Measurements from ENCODE around the gene TBC1D24.

The TBC1D24 gene

GRCh38 chr16:2513405-2514332 lies 38.7 kb downstream of the TBC1D24 start, which contains the start of gene ATP6V0C (continued):
- TF ChIP-seq, protein P1, sequence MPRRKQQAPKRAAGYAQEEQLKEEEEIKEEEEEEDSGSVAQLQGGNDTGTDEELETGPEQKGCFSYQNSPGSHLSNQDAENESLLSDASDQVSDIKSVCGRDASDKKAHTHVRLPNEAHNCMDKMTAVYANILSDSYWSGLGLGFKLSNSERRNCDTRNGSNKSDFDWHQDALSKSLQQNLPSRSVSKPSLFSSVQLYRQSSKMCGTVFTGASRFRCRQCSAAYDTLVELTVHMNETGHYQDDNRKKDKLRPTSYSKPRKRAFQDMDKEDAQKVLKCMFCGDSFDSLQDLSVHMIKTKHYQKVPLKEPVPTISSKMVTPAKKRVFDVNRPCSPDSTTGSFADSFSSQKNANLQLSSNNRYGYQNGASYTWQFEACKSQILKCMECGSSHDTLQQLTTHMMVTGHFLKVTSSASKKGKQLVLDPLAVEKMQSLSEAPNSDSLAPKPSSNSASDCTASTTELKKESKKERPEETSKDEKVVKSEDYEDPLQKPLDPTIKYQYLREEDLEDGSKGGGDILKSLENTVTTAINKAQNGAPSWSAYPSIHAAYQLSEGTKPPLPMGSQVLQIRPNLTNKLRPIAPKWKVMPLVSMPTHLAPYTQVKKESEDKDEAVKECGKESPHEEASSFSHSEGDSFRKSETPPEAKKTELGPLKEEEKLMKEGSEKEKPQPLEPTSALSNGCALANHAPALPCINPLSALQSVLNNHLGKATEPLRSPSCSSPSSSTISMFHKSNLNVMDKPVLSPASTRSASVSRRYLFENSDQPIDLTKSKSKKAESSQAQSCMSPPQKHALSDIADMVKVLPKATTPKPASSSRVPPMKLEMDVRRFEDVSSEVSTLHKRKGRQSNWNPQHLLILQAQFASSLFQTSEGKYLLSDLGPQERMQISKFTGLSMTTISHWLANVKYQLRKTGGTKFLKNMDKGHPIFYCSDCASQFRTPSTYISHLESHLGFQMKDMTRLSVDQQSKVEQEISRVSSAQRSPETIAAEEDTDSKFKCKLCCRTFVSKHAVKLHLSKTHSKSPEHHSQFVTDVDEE (CRISPR knock-in tag; IDR thresholded peaks at IDR 0.05) = no peak

GRCh38 chr16:2514333-2515179 lies 39.6 kb downstream of the TBC1D24 start:
- no peak for ATAC-seq
- TF ChIP-seq OSR1 (CRISPR knock-in tag; IDR thresholded peaks at IDR 0.05) = no peak
- TF ChIP-seq, protein P1 (CRISPR knock-in tag; IDR thresholded peaks at IDR 0.05) = no peak
- TF ChIP-seq BACH2 (CRISPR knock-in tag; IDR thresholded peaks at IDR 0.05; ENCODE audit: borderline replicate concordance) = no peak
- TF ChIP-seq TOX (CRISPR knock-in tag; IDR thresholded peaks at IDR 0.05; ENCODE audit: borderline replicate concordance) = no peak
- no peak for TF ChIP-seq SNAI2 (CRISPR knock-in tag; IDR thresholded peaks at IDR 0.05)
- no peak for TF ChIP-seq ISL1 (CRISPR knock-in tag; IDR thresholded peaks at IDR 0.05)
- TF ChIP-seq ARNTL (CRISPR knock-in tag; IDR thresholded peaks at IDR 0.05; ENCODE audit: borderline replicate concordance, low read depth) = no peak
- TF ChIP-seq, protein P2, sequence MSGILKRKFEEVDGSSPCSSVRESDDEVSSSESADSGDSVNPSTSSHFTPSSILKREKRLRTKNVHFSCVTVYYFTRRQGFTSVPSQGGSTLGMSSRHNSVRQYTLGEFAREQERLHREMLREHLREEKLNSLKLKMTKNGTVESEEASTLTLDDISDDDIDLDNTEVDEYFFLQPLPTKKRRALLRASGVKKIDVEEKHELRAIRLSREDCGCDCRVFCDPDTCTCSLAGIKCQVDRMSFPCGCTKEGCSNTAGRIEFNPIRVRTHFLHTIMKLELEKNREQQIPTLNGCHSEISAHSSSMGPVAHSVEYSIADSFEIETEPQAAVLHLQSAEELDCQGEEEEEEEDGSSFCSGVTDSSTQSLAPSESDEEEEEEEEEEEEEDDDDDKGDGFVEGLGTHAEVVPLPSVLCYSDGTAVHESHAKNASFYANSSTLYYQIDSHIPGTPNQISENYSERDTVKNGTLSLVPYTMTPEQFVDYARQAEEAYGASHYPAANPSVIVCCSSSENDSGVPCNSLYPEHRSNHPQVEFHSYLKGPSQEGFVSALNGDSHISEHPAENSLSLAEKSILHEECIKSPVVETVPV (CRISPR knock-in tag; IDR thresholded peaks at IDR 0.05) = no peak

DNA sequence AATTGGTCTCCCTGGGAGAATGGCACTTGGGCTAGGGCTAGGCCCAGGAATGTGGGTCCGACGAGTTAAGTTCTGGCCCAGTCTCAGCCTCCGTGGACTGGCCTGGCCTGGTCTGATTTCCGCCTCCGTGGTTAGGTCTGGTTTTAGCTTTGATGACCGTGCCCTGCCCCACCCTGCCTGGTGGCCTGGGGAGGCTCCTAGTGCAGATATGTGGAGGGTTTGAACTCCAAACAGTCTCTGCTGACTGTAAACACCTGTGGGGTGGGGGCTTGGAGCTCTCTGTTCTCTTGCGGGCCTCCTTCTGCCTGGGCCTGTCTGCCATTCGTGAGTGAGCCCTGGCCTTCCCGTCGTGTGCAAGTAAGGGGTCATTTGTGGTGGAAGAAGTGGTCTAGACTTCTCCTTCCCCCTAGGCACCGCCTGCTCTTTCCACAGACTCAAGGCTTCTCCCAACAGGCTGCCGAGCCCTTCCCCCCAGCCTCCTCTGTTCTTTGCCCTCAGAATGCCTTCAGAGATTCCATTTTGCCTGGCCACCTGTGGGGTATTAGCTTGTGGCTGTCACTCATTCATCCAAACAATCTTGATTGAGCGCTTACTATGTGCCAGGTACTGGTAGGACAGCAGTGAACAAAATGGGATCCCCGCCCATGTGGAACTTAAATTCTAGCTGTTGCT lies 40.4 kb downstream of the TBC1D24 start:
- ATAC-seq = no peak
- TF ChIP-seq ARNTL (CRISPR knock-in tag; IDR thresholded peaks at IDR 0.05; ENCODE audit: borderline replicate concordance, low read depth) = no peak
- no peak for TF ChIP-seq OSR1 (CRISPR knock-in tag; IDR thresholded peaks at IDR 0.05)
- no peak for TF ChIP-seq ZNF8 (CRISPR knock-in tag; IDR thresholded peaks at IDR 0.05)
- TF ChIP-seq, protein P1 (CRISPR knock-in tag; IDR thresholded peaks at IDR 0.05) = no peak
- TF ChIP-seq, protein P3, sequence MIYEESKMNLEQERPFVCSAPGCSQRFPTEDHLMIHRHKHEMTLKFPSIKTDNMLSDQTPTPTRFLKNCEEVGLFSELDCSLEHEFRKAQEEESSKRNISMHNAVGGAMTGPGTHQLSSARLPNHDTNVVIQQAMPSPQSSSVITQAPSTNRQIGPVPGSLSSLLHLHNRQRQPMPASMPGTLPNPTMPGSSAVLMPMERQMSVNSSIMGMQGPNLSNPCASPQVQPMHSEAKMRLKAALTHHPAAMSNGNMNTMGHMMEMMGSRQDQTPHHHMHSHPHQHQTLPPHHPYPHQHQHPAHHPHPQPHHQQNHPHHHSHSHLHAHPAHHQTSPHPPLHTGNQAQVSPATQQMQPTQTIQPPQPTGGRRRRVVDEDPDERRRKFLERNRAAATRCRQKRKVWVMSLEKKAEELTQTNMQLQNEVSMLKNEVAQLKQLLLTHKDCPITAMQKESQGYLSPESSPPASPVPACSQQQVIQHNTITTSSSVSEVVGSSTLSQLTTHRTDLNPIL (CRISPR knock-in tag; IDR thresholded peaks at IDR 0.05; ENCODE audit: low read depth) = no peak
- no peak for TF ChIP-seq ESRRG (CRISPR knock-in tag; IDR thresholded peaks at IDR 0.05)
- no peak for TF ChIP-seq ZNF565 (CRISPR knock-in tag; conservative IDR thresholded peaks at IDR 0.05; ENCODE audit: low read depth)
- no peak for TF ChIP-seq GLIS3 (CRISPR knock-in tag; IDR thresholded peaks at IDR 0.05)
- TF ChIP-seq ZNF70 (CRISPR knock-in tag; IDR thresholded peaks at IDR 0.05) = no peak
- TF ChIP-seq, protein P4, sequence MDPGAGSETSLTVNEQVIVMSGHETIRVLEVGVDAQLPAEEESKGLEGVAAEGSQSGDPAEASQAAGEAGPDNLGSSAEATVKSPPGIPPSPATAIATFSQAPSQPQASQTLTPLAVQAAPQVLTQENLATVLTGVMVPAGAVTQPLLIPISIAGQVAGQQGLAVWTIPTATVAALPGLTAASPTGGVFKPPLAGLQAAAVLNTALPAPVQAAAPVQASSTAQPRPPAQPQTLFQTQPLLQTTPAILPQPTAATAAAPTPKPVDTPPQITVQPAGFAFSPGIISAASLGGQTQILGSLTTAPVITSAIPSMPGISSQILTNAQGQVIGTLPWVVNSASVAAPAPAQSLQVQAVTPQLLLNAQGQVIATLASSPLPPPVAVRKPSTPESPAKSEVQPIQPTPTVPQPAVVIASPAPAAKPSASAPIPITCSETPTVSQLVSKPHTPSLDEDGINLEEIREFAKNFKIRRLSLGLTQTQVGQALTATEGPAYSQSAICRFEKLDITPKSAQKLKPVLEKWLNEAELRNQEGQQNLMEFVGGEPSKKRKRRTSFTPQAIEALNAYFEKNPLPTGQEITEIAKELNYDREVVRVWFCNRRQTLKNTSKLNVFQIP (CRISPR knock-in tag; IDR thresholded peaks at IDR 0.05; ENCODE audit: borderline replicate concordance, low read depth) = no peak
- TF ChIP-seq, protein P2 (CRISPR knock-in tag; IDR thresholded peaks at IDR 0.05) = no peak

Measured in SK-N-SH treated with all-trans-retinoic acid at 6 μM for 48 hours (cell line).